AG08395 (cell line): ENCODE measurements around the gene TPM2.

Source experiments
- DNase-seq: peaks from one replicate; pipeline ENCODE4 v3.0.0; 2012; ENCODE audit warnings: mixed read lengths, low spot score

Gene TPM2

GRCh38 chr9:35718721-35719511, 29.2 kb upstream of the TPM2 start:
- no peak for DNase-seq

GRCh38 chr9:35717132-35717870, 27.6 kb upstream of the TPM2 start:
- DNase-seq, result no peak

DNA sequence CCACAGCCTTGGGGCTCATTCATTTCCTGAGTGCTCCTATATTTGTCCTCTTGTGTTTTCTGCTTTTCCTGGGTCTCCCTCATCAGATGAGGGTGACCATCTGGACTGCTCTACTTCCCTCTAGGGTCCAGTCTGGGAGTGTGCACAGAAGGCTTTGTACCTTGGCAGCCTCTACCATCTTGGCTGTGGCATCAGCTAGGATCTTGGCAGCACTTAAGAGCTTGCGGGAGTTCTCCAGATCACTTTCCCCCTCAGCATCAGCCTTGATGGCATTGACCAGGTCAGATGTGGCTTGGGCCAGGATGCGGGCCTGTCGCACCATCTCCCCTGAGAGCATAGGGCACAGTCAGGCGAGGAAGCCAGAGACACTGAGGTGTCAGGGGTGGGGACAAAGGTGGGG, 26.5 kb upstream of the TPM2 start:
- no peak for DNase-seq

GRCh38 chr9:35714579-35715252, 25.0 kb upstream of the TPM2 start:
- DNase-seq, result no peak

- no peak for DNase-seq
These were observed 24.4 kb upstream of the TPM2 start for GRCh38 chr9:35714123-35714522.

DNA sequence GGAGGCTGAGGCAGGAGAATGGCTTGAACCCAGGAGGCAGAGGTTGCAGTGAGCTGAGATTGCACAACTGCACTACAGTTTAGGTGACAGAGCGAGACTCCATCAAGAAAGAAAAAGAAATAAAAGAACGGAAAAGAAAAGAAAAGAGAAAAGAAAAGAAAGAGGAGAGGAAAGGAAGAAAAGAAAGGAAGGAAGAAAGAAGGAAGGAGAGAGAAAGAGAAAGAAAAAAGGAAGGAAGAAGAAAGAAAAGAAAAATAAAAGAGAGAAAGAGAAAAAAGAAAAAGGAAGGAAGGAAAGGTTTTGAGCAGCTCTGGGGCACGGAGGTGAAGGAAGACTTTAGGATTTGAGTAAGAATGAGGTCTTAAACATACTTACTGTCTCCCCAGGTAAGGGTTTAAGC, 23.9 kb upstream of the TPM2 start:
- DNase-seq, result no peak

DNA sequence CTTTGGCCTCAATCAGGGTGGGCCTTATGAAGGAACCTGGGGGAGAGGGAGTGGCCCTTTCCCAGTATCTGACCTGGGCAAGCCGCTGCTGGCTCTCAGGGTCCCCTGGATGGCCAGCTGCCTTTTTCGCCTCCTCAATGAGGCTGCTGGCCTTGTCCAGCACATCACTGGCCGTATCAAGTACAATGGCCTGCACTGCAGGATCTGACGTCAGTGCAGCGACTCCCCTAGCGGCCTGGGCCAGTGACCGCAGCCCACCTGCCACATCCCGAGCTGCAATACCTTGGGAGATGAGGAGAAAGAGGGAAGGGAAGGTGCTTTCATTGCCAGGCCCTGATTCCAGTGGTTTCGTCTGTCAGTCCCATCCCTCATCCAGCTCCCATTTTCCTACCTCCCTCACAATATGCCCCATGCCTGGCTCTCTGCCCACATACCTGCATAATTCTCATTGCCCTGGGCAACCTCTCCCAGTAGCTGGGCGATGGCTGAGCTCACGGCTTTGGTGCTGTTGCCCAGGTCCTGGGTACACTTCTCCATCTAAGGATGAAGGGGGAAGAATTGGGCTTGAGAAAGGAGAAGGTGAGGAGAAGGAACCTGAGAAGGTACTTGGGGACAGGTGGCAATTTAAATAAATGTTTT, 23.2 kb upstream of the TPM2 start:
- DNase-seq, result no peak

DNA sequence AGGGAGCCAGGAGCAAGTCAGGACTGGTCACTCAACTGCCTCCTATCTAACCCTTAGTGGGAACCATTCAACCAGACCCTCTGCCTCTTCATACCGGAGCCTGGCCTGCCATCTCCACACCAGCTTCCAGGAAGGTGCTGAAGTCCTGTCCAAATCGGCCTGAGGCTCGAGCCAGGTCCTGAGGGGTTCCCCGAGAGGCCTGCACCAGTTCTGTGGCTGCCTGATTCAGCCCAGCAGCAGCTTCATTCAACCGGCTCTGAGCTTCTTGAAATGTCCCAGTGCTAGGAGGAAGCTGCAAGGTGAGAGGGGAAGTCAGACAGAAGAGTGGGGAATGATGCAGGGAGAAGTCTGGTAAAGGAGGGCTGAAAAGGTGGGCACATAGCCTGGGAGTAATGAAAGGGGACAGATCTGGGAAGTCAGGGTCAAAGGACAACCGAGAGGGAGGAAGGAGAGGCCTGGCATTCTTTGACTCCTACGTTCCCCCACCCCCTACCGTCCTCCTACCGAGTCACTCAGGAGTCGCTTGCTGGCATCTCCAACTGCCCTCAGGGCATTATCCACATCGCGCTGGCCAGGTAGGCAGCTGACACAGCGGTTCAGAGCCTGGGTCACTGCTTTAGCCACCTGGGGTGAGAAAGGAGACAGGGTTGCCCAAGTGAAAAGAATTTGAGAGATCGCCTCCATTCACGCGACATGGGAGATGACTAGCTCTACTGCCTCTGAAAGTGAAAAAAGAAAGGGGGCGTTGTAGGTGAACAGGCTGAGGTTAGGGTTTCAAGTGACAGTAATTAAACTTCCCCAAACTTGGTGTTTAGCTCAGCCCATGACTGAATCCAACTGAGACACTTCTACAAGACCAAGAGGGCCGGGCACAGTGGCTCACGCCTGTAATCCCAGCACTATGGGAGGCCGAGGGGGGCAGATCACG, 22.0 kb upstream of the TPM2 start:
- no peak for DNase-seq

- no peak for DNase-seq
These were observed 21.2 kb upstream of the TPM2 start for GRCh38 chr9:35710818-35711500.

DNA sequence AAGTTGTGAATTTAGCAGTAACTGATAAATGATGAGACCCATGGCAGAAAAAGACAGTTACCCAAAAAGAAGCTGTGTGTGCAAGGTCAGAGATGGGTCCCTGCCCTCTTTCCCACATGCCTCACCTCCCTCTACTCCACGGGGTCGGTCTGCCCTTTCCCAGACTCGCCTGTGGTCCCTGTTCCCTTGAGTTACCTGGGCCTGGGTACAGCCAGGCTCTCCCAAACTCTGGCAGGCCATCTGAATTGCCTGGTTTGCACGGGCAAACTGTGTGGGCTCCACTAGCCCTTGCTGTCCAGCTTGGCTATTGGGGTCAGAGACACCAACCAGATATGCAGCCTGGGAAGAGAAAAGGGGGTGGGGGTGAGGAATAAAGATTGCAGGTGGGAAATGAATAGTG, 18.4 kb upstream of the TPM2 start:
- DNase-seq, result no peak

- DNase-seq, result no peak
These were observed 17.2 kb upstream of the TPM2 start for GRCh38 chr9:35706951-35707350.

- no peak for DNase-seq
These were observed 16.2 kb upstream of the TPM2 start for GRCh38 chr9:35705836-35706430.

DNA sequence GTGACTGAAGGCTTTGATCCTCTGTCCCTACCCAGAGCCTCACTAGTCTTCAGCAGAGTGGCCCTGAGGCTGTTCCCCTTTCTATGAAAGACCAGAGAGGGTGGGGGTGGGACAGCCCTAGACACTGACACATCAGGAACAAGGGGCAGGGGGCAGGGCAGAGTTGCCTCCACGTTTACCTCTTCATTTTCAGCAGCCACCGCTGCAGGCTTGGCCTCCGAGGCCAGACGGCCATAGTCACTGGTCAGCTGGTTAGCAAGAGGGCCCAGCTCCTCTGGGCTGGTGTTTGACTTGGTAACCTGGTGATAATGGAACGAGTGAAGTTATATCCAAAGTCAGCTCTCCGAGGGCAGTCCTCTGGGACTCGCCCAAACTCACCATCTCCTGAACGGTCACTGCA, 15.6 kb upstream of the TPM2 start:
- no peak for DNase-seq

DNA sequence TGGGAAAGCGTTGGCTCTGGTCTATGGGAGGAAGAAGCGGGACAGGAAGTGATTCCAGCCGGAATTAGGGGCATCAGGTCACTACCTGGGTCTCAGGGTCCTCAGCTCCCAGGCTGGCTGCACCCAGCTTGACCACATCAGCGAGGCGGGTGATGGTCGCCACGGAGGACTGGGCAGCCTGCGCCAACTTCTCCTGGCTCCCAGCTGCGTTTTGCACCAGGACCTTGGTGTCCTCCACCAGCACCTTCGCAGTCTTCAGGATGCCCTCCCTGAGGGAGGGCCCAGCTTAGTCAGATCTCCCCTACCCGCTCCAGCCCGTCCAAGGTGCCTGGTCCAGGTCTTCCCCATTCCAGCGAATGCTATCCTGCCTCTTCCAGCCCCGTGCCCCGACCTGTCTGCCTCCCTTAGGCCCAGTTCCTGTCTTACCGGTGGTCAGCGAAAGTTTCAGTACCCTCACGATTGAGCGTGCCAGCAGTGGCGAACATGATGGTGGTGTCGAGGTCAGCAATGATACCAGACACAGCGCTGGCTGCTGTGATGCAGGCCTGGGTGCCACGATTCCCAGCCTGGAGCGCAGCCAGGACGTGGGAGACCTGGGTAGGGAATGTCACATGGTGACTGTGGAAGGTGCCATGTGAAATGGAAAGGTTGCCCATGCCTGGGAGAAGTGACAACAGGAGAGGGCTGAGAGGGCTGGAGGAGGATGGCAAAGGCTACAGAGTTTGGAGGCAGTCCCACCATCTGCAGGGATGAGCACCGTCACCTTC, 14.4 kb upstream of the TPM2 start:
- DNase-seq, result no peak

- no peak for DNase-seq
These were observed 13.0 kb upstream of the TPM2 start for GRCh38 chr9:35702696-35703095.

DNA sequence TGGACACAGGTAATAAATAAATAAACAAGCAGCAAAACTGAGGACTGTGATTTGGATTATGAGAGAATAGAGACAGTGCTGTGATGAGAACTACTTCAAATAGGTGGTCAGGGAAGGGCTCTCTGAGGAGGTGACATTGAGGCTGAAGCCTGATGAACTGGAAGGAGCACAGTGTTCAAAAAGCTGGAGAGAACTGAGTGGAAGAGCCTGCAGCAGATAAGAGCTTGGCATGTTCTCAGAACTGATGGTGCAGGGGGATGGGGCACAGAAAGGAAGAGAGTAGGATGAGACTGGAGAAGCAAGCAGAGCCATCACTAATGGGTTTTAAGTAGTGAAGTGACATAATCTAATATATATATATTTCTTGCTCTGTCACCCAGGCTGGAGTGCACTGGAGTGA, 11.2 kb upstream of the TPM2 start:
- no peak for DNase-seq

DNA sequence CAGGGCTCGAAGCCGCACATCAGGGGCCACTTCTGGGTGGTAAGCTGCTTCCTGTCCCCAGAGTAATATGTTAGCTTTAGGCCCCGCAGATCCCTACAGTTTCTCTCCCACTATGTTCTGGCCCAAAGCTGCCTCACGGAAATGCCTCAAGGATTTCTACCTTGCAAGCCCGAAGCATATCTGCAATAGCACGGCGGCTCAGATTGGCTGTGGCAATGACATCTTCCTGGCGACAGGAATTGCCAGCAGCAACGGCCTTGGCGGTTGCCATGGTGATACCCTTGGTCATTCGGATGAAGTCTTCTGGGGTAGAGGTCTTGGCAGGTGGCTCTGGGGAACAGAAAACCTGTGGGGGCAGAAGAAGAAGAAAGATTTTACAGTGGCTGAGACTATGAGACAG, 10.3 kb upstream of the TPM2 start:
- no peak for DNase-seq

- DNase-seq, result no peak
These were observed 8.5 kb upstream of the TPM2 start for GRCh38 chr9:35698231-35698630.

DNA sequence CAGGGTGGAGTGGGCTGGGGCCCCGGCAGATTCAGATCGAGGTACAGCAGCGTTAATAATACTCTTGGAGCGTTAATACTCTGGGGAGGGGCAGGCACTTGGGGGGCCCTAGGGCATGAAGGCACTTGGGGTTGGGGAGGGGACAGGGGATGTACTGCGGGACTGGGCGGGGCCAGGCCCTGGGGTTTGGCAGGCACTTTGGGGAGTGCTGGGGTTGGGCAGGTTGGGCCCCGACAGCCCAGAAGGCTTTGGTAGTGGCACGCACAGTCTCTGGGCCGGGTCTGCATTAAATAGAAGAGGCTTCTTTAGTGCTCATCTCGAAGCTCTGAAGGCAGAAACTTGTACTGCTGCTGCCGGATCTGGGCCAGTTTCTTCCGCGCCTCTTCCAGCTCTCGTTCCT, 7.8 kb upstream of the TPM2 start:
- no peak for DNase-seq
